ENCODE results near the gene RAB11FIP3. TPM values are rescaled to one million over a fixed set of nuclear protein-coding genes. Genes with fewer than 3 reads are reported as not detected.

Gene RAB11FIP3
- total RNA-seq, 1 experiment from 2014 or later: 37.5 TPM

- Mint-ChIP-seq H3K27me3 (ENCODE audit: insufficient read depth, unreplicated experiment) (no peaks in the 10 kb centered on the region), H3K4me3 (ENCODE audit: unreplicated experiment) (peak overlapping the region; percentile 73), H3K27ac (ENCODE audit: low read depth, unreplicated experiment) (no peak overlapping the region), H3K9me3 (ENCODE audit: unreplicated experiment) (no peaks in the 10 kb centered on the region), H3K4me1 (ENCODE audit: insufficient read depth, unreplicated experiment) (peaks cover 42% of the 10 kb centered on the region), H3K36me3 (ENCODE audit: insufficient read depth, unreplicated experiment) (peaks cover 21% of the 10 kb centered on the region)
- no peak for TF ChIP-seq CTCF (IDR thresholded peaks at IDR 0.05; ENCODE audit: unreplicated experiment)
- CTCF ChIA-PET: interaction anchor here (0.5 to 1.1 kb wide), 4 partner anchors 27 to 361 kb away, joined by 3 to 4 read pairs (median 3); no protein-coding TSS in a partner anchor
- no TSS peak for BruUV-seq (replicated peaks)
- POLR2A ChIA-PET: interaction anchor here (0.7 to 3.5 kb wide), 11 partner anchors 10 to 1842 kb away, joined by 3 to 40 read pairs (median 3); partner anchors contain the start of genes CAPN15, DECR2, METTL26 and PGAP6
- intact Hi-C loops (cut with micrococcal nuclease): loop anchor here (10.0 kb wide), 2 partner anchors 68 to 98 kb away; partner anchors contain the start of gene CAPN15
- DNase-seq (ENCODE audit: unreplicated experiment): peak; percentile 14
Observed at GRCh38 chr16:426115-426905, 861 bp downstream of the RAB11FIP3 start.

- TF ChIP-seq CTCF (IDR thresholded peaks at IDR 0.05; ENCODE audit: unreplicated experiment): no peak
- intact Hi-C loops (cut with micrococcal nuclease): loop anchor here (10.0 kb wide), 2 partner anchors 68 to 98 kb away; partner anchors contain the start of gene CAPN15
- Mint-ChIP-seq H3K4me3 (ENCODE audit: unreplicated experiment) (peak overlapping the region; percentile 73), H3K27ac (ENCODE audit: low read depth, unreplicated experiment) (no peak overlapping the region), H3K27me3 (ENCODE audit: insufficient read depth, unreplicated experiment) (no peaks in the 10 kb centered on the region), H3K36me3 (ENCODE audit: insufficient read depth, unreplicated experiment) (peaks cover 21% of the 10 kb centered on the region), H3K4me1 (ENCODE audit: insufficient read depth, unreplicated experiment) (peaks cover 42% of the 10 kb centered on the region), H3K9me3 (ENCODE audit: unreplicated experiment) (no peaks in the 10 kb centered on the region)
- DNase-seq (ENCODE audit: unreplicated experiment): no peak
- POLR2A ChIA-PET: interaction anchor here (0.7 to 1.1 kb wide), 4 partner anchors 10 to 209 kb away, joined by 3 read pairs; partner anchors contain the start of genes METTL26 and PGAP6
- no TSS peak for BruUV-seq (replicated peaks)
- CTCF ChIA-PET: interaction anchor here (0.5 to 1.1 kb wide), 2 partner anchors 99 to 286 kb away, joined by 3 to 4 read pairs; no protein-coding TSS in a partner anchor
Observed at GRCh38 chr16:426906-427249, 1.4 kb downstream of the RAB11FIP3 start.

GRCh38 chr16:427250-427649 is 1.8 kb downstream of the RAB11FIP3 start:
- H3K4me1 Mint-ChIP-seq (ENCODE audit: insufficient read depth, unreplicated experiment): peaks cover 42% of the 10 kb centered on the region
- DNase-seq (ENCODE audit: unreplicated experiment): no peak
- ChIA-PET CTCF (interaction anchor here (1.1 kb wide), 1 partner anchor 98 kb away, joined by 3 read pairs; no protein-coding TSS in a partner anchor), POLR2A (interaction anchor here (0.7 to 1.1 kb wide), 3 partner anchors 45 to 209 kb away, joined by 3 read pairs; partner anchors contain the start of genes METTL26 and PGAP6)
- no peak for TF ChIP-seq CTCF (IDR thresholded peaks at IDR 0.05; ENCODE audit: unreplicated experiment)
- peaks cover 21% of the 10 kb centered on the region for H3K36me3 Mint-ChIP-seq (ENCODE audit: insufficient read depth, unreplicated experiment)
- BruUV-seq (replicated peaks): TSS peak; percentile 51
- H3K27me3 Mint-ChIP-seq (ENCODE audit: insufficient read depth, unreplicated experiment): no peaks in the 10 kb centered on the region
- H3K4me3 Mint-ChIP-seq (ENCODE audit: unreplicated experiment): peak overlapping the region; percentile 73
- H3K9me3 Mint-ChIP-seq (ENCODE audit: unreplicated experiment): no peaks in the 10 kb centered on the region
- intact Hi-C loops (cut with micrococcal nuclease): loop anchor here (10.0 kb wide), 2 partner anchors 68 to 98 kb away; partner anchors contain the start of gene CAPN15
- no peak overlapping the region for H3K27ac Mint-ChIP-seq (ENCODE audit: low read depth, unreplicated experiment)

- Mint-ChIP-seq H3K9me3 (ENCODE audit: unreplicated experiment) (no peaks in the 10 kb centered on the region), H3K4me1 (ENCODE audit: insufficient read depth, unreplicated experiment) (peaks cover 34% of the 10 kb centered on the region), H3K36me3 (ENCODE audit: insufficient read depth, unreplicated experiment) (peaks cover 23% of the 10 kb centered on the region), H3K27ac (ENCODE audit: low read depth, unreplicated experiment) (no peak overlapping the region), H3K27me3 (ENCODE audit: insufficient read depth, unreplicated experiment) (no peaks in the 10 kb centered on the region), H3K4me3 (ENCODE audit: unreplicated experiment) (no peak overlapping the region)
- intact Hi-C loops (cut with micrococcal nuclease): no loop called here
- POLR2A ChIA-PET: no interaction called here
- no peak for DNase-seq (ENCODE audit: unreplicated experiment)
- no peak for TF ChIP-seq CTCF (IDR thresholded peaks at IDR 0.05; ENCODE audit: unreplicated experiment)
- CTCF ChIA-PET: interaction anchor here (0.7 kb wide), 1 partner anchor 84 kb away, joined by 4 read pairs; no protein-coding TSS in a partner anchor
- BruUV-seq (replicated peaks): no TSS peak
Observed at GRCh38 chr16:430904-431303, 5.5 kb downstream of the RAB11FIP3 start.

Data from MCF 10A (cell line).